Daoy (cell line): ENCODE results near the gene TMEM121B. TPM values are rescaled to one million over a fixed set of nuclear protein-coding genes. Genes with fewer than 3 reads are reported as not detected.

Experiments used
- DNase-seq: peaks from one replicate; pipeline ENCODE4 v3.0.0-alpha.2; 2015; ENCODE audit warnings: low read depth
- total RNA-seq: library from RNA; depleted of rRNA; stranded (reverse); fragments of >200 nt; shearing (Covaris generic); gene quantifications from 2 replicates; pipeline ENCODE4 v1.2.3, GENCODE V29; 2014

TMEM121B gene
- total RNA-seq, 1 experiment from 2014 or later: 0.11 TPM

DNA sequence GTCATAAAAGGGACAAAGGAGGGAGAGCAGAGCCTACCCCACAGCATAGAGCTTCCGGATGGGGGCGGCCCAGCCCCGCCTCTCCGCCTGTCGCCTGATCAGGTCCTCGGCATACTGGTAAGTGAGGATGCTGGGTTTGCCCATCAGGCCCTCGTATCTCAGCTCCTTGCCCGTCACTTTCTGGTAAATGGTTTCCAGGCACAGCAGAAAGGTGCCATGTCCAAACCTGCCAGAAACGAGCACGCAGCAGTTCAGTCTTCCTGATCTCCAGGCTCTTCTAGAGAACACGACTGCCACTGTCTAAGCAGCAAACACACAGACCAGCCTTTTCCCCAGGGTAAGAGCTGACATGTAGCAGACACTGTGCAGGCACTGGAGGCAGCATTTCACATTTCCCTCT lies 17.4 kb upstream of the TMEM121B start:
- no peak for DNase-seq

DNA sequence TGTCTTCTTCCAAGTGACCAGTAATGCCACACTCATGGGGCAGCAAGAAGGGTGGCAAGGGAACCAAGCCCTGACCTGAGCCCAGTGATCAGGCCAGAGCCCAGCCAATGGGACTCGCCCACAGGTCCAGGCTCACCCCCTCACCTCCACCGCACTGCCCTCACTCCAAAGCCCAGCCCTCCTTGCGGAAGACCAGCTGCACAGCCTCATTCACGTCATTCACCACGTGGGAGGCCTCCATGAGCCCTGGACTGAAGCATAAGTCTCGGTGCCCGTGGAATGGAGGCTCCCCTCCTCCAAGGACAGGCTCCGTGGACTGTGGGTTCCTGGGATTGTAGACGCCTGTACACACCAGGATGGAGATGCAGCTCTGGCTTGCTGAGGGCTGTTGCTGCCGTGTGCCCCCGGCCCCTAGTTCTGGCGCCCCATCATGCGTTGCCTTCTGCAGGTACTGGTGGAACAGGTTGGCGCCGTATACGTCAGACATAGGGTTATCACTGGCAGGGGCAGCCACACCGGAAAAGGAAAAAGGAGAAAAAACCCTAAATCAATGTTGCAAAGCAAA lies 16.8 kb upstream of the TMEM121B start:
- no peak for DNase-seq

- no peak for DNase-seq
These were observed 16.0 kb upstream of the TMEM121B start for GRCh38 chr22:17137170-17137569.

DNA sequence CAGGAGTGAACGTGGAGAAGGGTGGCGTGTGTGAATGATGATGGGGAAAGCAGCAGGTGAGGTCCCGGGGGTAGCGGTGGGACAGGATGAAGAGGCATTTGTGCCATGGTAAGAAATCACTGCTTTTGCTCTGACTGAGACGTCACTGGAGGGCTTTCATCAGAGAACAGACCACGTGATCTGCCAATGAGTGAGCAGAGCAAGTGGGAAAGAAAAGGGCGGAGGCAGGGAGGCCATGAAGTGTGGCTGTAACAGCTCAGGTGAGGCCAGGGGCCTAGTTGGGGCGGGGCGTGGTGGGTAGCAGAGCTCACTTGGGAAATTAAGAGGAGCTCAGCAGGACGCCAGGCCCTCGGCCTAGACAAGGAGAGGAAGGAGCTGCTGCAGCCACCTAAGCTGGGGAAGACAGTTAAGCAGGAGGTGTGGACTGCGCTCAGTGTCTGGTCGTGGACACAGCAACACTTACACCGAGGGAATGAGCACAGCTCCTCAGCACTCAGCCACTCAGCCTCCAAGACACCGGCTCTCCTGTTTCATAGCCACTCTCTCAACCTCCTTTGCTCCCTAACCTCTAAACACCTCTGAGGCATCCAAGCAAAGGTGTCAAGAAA lies 14.1 kb upstream of the TMEM121B start:
- DNase-seq: no peak

DNA sequence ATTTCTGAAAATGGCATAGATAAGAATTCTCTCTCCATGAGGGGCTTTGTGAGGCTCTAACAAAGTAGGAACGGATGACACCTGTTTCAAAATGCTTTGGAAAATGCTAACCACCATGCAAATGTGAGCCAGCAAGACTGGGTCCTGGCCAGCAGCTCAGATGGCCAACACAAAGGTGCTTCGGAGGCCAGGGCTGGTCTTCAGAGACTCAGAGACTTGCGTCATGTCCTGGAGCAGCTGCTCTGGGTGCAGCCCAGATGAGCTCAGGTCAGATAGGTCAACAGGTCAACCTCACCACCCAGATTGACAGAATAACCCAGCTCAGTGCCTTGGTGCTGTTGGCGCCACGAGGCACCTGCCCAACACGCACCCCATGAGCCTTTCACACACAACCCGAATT lies 12.0 kb upstream of the TMEM121B start:
- DNase-seq: no peak

GRCh38 chr22:17132112-17132511 lies 11.0 kb upstream of the TMEM121B start:
- no peak for DNase-seq

DNA sequence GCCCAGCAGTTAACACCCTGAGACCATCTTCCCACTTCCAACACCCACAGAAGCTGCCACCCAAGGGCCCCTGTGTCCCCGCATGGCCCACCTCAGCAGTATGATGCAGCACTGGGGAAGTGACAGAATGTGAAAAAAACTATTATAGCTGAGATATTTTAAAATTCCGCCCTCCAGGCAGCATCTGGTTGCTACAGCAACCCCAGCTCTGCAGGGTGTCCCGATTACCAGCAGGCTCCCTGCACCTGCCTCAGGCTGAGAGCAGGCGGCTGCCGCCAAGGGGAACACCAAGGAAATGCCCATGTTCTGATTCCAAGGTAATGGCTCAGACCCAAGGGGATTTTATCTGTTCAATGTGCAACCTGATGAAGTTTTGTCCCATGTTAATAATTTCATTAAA lies 10.5 kb upstream of the TMEM121B start:
- peak; percentile 34 for DNase-seq

DNA sequence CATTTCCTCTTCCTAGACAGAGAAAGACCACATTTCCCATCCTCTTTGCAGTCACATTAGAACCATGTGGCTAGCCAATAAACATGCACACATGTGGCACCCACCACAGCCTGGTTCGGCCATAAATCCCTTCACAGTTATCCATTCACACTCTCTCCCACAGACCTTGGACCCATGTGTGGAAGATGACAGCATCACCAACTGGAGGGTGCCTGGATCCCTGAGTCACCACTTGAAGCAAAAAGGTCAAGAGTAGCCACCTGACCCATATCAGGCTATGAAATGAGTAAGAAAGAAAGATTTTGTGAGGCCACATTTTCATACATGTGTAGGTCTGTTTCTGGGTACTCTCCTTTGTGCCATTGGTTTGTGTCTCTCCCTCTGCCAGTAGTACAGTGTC lies 9.0 kb upstream of the TMEM121B start:
- peak; percentile 63 for DNase-seq

DNA sequence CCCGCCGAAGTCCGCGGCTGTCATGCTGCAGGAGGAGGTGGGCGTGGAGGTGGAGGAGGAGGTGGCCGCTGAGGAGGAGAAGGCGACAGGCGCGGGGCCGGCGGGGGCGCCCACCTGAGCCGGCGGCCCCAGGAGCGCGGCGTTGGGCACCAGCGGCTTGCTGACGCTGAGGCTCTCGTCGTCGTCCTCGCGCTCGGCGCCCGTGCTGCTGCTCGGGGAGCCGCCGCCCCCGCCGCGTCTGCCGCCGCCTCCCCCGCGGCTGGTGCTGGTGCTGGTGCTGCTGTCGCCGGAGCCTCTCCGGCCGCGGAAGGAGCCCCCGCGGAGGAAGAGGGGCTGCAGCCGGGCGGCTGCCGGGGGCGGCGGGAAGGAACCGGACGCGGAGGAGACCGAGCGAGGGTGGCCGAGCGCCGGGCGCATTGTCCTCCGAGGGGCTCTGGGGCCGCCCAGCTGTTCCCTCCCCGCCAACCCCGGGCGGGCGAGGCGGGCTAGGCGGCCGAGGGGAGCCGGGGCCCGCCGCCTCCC lies 388 bp downstream of the TMEM121B start:
- peak; percentile 30 for DNase-seq

- peak; percentile 64 for DNase-seq
These were observed 879 bp downstream of the TMEM121B start for GRCh38 chr22:17120281-17120680.

DNA sequence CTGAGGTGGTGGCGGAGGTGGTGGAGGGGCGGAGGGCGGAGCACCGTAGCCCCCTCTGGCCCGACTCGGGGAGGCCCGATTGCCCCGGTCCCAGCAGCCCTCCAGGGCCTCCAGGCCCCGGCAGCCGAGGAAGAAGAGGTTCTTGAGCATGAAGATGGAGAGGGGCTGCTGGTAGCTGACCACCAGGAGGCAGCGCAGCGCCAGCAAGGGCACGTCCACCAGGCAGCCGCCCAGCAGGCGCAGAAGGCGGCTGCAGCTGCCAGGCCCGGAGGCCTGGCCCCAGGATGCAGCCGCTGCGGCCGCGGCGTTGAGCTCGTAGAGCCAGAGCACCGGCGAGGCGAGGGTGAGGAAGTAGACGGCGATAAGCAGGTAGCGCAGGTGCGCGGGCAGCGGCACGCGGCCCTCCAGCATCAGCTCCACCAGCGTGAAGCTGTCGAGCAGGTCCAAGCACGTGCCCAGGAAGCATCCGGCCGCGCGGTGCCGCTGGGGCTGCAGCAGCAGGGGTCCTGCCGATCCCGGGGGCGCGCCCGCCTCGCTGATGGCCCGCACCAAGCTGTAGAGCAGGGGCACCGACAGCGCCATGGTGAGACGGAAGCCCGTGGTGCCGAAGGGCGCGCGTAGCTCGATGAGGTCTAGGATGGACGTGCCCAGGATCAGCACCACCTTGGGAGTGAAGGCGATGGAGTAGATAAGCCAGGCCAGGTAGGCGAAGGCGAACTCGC lies 1.5 kb downstream of the TMEM121B start:
- peak; percentile 68 for DNase-seq

DNA sequence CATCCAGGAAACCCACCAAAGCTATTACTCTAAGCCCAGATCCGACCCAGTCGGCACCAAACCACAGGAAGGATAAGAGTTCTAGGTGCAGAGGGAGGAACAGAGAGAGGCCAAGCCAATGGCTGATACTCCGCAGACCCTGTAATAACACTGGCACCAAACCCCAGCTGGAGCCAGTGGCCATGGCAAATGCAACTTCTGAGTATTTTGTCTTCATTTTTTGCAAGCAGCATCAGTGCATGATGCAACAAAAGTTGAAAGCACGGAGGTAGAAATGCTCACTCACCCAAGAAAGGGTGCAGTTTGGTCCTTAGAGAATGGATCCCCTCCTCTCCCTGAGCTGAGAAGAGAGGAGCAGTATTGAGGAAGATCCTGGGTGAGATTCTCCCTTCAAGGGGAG lies 2.8 kb downstream of the TMEM121B start:
- no peak for DNase-seq

GRCh38 chr22:17117890-17118289 lies 3.3 kb downstream of the TMEM121B start:
- no peak for DNase-seq

DNA sequence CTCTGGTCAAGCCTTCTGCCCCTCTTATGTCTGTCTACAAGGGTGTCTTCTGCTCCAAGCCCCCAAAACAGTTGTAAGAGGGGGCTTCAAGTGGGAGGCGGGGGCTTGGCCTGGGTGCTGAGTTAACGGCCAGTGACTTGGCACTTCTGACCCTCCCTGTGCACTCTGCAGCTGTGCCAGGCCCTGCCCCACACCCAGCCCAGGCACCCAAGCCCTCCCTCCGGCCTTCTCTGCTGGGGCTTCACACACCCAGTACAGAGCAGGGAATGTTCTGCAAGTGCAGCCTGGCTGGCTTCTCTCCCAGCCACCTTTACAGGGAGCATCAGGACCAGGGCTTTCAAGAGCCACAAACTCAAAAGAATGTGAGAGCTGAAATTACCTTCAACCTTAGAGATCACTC lies 3.8 kb downstream of the TMEM121B start:
- no peak for DNase-seq

- DNase-seq: no peak
These were observed 4.4 kb downstream of the TMEM121B start for GRCh38 chr22:17116572-17117330.

GRCh38 chr22:17115945-17116565 lies 5.1 kb downstream of the TMEM121B start:
- DNase-seq: no peak

DNA sequence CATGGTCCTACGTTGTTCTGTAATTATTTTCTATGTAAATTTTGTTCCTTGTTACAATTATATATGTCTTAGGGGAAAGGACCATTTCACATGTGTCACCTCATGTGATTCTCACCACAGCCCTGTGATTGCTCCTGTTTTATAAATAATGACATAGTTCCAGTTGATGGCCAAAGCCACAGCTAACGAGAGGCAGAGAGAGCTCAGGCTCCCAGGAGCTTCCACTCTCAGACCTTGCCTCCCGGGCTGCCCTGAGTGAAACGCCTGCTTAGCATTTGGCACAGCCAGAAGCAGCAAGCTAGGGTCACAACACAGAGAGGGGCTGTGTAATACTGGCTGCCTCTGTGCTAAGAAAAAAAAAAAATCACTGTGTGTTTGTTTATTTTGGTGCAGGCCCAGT lies 5.9 kb downstream of the TMEM121B start:
- no peak for DNase-seq

DNA sequence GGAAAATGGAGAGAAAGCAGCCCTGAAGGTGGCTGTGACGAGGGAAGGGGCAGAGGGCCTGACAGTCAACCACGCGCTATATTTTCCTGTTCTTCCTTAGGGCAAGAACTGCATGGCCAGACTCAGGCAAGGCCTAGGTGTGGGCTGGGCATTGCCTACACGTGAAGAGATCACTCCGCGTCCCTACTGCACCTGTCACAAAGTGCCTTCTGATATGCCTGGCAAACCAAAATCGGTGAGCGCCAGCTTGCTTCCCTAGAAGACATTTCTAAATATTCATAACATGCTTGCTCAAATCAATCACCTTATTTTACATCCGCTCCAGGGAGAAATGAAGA lies 6.3 kb downstream of the TMEM121B start:
- no peak for DNase-seq

- no peak for DNase-seq
These were observed 6.8 kb downstream of the TMEM121B start for GRCh38 chr22:17114173-17114897.

DNA sequence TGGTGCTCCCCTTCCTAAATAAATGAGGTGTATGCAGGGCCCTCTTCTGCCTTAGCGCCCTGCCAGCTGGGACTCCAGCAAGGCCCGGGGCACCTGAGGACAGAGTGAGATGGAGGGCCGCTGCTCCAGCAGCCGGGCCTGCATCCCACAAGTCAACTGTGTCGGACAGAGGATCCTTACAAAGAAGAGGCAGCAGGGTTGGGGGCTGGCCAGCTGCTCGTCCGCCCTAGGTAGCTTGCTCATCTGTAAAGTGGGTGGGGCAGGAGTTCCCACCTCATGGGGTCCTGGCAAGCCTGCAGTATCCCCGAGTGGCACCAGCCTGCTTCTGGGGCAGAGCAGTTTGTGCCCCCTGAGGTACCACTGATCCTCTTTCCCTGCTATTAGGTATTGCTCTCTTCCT lies 7.6 kb downstream of the TMEM121B start:
- no peak for DNase-seq

GRCh38 chr22:17112491-17113042 lies 8.6 kb downstream of the TMEM121B start:
- DNase-seq: no peak
